GM21526 (cell line): Measurements from ENCODE around the gene PLPPR1.

ENCODE experiments used
- ATAC-seq: cut with Tn5 transposase; IDR thresholded peaks from one replicate; pipeline ENCODE4 v1.9.1; 2021; ENCODE audit warnings: moderate library complexity; ENCODE audit not compliant: unreplicated experiment, low FRiP score

Gene PLPPR1

GRCh38 chr9:101197026-101197425, 168.5 kb downstream of the PLPPR1 start:
- ATAC-seq: no peak

GRCh38 chr9:101200852-101201251, 172.3 kb downstream of the PLPPR1 start:
- no peak for ATAC-seq

DNA sequence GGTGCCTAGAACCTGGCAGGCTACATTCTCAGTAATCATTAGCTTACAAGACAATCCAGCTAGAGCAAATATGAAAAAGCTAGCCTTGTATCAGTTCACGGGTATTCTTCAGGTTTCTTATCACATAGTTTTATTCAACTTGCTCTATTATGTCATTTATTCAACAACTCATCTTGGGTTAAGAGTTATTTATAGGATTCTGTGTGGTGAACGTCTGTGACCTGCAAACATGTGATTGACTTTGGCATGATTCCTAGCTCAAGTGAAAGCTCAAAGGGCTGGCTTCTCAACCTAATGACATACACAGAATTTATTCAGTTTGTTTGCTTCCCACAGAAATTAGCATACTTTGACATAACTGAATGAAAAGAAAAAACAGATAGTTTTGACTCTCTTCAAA, 173.1 kb downstream of the PLPPR1 start:
- ATAC-seq: no peak

DNA sequence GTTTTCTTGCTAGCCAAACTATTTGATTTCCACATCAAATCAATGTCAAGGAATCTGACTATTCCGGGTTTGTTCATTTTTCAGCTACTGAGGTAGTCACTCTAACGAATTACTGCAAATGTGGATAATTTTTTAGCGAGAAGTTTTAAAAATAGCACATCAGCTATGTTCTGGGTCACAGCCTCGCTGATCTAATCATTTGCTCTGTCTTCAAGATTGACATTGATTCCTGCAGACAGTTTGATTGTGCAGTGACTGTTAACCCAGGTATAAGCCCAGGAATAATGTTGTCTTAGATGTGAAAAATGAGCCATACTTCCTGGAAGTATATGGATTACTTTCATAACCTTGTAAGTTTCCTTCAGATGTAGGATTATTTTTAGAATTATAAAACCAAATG, 181.1 kb downstream of the PLPPR1 start:
- ATAC-seq: no peak

DNA sequence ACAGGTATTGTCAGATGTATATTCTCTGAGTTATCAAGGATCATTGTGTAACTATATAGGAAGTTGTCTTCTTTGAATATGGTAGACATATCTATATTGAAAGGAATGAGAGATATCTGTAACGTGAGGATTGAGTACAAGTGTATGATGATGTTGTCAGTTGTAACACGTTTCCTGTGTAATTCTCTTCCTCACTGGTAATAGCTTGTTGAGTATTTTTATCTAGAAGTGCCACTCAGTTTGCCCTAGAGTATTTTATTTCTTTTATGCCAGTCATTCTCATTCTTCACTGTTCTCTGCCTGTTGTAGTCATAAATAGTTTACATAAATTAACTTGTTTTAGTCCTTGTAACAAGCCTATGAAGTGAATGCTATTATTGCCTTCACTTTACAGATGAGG, 184.1 kb downstream of the PLPPR1 start:
- no peak for ATAC-seq

- ATAC-seq: no peak
Observed at GRCh38 chr9:101219030-101219429, 190.5 kb downstream of the PLPPR1 start.

DNA sequence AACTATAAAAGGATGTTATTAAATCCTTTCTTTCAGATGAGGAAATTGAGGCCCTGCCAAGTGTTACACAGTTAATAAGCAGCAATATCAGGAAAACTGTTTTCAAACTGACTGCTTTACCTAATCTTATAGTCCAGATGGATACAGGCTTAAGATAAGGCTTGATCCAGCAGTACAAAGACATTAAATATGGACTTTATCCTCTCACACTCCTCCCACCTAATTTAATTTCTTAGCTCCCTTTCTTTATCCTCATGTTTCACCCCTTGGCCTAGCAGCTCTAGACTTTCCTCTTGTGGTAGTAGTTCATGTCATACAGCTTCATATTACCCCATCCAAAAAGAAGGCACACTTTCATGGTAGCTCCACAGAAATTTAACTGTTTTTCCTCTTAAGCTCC, 191.8 kb downstream of the PLPPR1 start:
- no peak for ATAC-seq

DNA sequence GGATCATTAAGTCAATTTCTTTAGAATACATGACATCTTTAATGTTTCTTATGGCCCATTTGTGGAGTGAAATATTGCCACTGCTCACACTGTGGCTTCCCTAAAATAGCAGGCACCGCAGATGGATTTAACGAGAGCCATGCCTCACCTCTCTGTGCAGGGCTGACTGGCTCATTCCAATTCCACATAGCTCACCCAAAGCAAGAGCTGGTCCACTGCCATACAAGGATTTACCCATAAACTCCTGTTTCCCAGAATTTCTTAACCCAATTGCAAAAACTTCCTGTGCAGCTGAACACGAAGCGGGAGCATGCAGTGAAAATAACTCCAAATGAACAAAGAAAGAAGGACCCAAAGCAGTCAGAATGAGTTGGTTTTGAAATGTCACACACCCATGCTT, 196.7 kb downstream of the PLPPR1 start:
- ATAC-seq: no peak

DNA sequence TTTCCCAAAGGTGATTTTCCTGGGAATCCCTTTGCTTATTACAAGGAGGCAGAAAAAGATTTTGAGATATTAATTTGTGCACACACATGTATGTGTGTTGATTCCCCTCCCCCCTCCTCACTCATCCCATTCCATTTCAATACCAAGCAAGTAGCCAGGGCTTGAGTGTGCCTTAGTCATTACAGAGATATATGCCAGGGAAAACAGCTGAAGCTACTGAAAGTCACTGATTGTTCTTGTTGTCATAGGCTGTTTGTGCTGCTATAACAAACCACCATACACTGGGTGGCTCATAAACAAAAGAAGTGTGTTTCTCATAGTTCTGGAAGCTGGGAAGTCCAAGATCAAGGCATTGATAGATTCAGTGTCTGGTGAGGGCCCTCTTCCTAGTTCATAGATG, 197.6 kb downstream of the PLPPR1 start:
- no peak for ATAC-seq

DNA sequence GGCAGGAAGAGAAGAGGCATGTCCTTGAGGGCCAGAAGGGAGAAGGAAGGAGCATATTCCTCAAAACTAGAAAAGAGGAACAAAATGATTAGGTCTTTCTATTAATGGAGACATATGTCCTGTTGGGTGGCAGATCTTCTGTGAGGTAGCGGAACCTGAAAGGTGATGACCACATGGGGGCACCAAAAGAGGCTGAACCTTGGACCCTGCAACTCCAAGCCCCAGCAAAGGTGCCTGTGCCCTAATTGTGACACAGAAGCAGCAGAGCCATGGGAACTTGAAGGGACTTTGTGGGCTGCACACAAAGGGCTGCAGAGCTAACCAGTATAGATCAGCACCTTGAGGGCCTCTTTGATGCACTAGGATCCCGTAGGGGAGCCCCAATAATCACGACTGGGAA, 198.3 kb downstream of the PLPPR1 start:
- ATAC-seq: no peak

- ATAC-seq: no peak
Observed at GRCh38 chr9:101229606-101230005, 201.1 kb downstream of the PLPPR1 start.

- ATAC-seq: no peak
Observed at GRCh38 chr9:101232405-101232977, 204.0 kb downstream of the PLPPR1 start.

DNA sequence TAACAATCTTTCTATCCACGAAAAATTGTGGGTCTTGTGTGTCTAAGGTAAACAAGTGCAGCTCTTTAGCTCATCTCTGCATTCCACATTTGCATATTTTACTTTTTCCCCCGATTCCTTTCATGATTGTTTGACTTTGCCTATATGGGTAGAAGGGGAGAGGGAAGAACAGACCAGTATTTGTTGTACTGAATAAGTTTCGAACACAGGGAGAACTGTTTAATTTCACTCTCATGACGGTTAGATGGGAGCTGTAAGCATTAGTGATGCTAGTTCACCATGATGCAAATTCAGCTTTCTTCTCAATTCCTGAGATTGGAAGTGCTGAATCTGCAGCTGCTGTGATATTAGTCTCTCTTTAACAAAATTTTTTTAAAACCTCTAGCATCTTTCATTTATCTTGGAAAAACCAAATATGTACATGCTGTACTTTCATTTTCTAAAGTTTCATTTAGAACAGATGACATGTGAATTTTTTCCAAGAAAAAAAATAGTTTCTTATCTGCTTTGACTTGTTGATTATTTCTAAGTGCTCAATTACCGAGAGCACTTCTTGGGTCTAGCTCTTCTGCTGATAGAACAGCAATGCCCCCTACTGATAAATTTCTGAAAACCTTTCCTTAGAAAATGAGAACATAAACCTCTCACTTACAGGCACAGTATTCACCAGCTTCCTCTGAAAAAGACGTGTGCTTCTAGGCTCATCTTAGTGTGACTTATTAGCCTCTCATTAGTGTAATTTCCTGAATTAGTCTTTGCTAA, 206.8 kb downstream of the PLPPR1 start:
- ATAC-seq: no peak

DNA sequence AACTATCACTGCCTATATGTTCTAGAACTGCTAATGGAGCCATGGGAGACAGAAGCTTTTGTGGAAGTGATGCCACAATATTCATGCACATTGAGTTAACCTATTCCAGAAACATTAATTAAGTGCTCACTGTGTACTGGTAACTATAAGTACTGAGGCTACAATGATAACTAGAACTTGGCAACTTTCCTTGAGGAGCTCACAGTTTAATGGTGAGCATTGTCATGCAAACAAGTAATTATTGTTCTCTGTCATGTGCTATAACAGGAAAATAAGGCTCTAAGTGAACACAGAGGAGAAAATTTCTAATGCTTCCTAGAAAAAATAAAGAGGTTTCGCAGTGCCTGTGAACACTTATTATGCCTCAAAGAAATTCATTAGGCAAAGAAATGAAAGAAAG, 214.1 kb downstream of the PLPPR1 start:
- no peak for ATAC-seq

GRCh38 chr9:101246691-101247090, 218.2 kb downstream of the PLPPR1 start:
- ATAC-seq: no peak

- ATAC-seq: no peak
Observed at GRCh38 chr9:101247297-101247696, 218.8 kb downstream of the PLPPR1 start.

GRCh38 chr9:101254733-101255433, 226.4 kb downstream of the PLPPR1 start:
- ATAC-seq: no peak

- ATAC-seq: no peak
Observed at GRCh38 chr9:101264727-101265126, 236.2 kb downstream of the PLPPR1 start.

GRCh38 chr9:101265261-101265660, 236.7 kb downstream of the PLPPR1 start:
- ATAC-seq: no peak

DNA sequence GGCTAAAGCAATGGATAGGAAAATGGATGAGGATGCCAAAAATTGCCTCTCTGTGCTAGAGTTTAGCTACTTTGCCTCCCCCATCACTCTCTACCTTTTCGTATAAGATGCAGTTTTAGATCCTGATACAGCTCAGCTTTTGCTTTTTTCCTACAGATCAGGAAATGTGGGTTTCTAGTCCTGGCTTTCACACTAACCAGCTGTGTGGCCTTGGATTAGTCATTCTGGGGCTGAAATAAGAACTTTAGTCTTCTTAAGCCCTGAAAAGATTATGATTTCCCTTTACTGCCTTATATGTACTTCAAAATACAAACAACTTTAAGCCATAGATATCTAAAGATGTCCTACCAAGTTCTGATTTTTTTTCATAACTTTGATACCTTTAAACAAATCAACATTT, 239.9 kb downstream of the PLPPR1 start:
- ATAC-seq: no peak

- no peak for ATAC-seq
Observed at GRCh38 chr9:101269591-101270283, 241.2 kb downstream of the PLPPR1 start.
